Neural cell (in vitro differentiated cells): ENCODE measurements around the gene IGF2BP3. TPM values are rescaled to one million over a fixed set of nuclear protein-coding genes. Genes with fewer than 3 reads are reported as not detected.

ENCODE experiments used
- H2AFZ ChIP-seq: fragments of 200-600, 300-800 bp; sonication (generic), shearing (Covaris generic); 2 replicates; pipeline ENCODE4 v1.6.0; 2014; ENCODE audit warnings: low read depth, mild to moderate bottlenecking, antibody characterized with exemption, low read length, moderate library complexity
- H3F3A ChIP-seq: fragments of 200-600 bp; shearing (Covaris generic); 2 replicates; pipeline ENCODE4 v1.6.1; 2016; ENCODE audit warnings: mild to moderate bottlenecking, moderate library complexity, mixed read lengths, antibody characterized with exemption, low read length; ENCODE audit not compliant: insufficient read depth, poor library complexity, severe bottlenecking
- H3K27ac ChIP-seq: fragments of 200-600, 300-800 bp; sonication (generic), shearing (Covaris generic); 2 replicates; pipeline ENCODE4 v1.5.1; 2014; ENCODE audit warnings: mild to moderate bottlenecking, low read length, moderate library complexity
- H3K27me3 ChIP-seq: fragments of 300-800, 200-600 bp; sonication (generic), shearing (Covaris generic); 2 replicates; pipeline ENCODE4 v1.6.0; 2014; ENCODE audit warnings: mild to moderate bottlenecking, low read depth, low read length, moderate library complexity; ENCODE audit not compliant: insufficient read depth
- H3K36me3 ChIP-seq: fragments of 300-800, 200-600 bp; sonication (generic), shearing (Covaris generic); 2 replicates; pipeline ENCODE4 v1.5.1; 2014; ENCODE audit warnings: mild to moderate bottlenecking, antibody characterized with exemption, low read length, moderate library complexity; ENCODE audit not compliant: insufficient read depth
- H3K4me2 ChIP-seq: fragments of 300-800, 200-600 bp; sonication (generic), shearing (Covaris generic); 2 replicates; pipeline ENCODE4 v1.6.0; 2014; ENCODE audit warnings: mild to moderate bottlenecking, low read length
- H3K4me3 ChIP-seq: fragments of 300-800, 200-600 bp; sonication (generic), shearing (Covaris generic); 2 replicates; pipeline ENCODE4 v1.5.1; 2014; ENCODE audit warnings: mild to moderate bottlenecking, low read length, moderate library complexity
- H3K79me2 ChIP-seq: fragments of 200-600 bp; shearing (Covaris generic); replicated peaks from 2 replicates; pipeline ENCODE4 v1.6.0; 2014; ENCODE audit warnings: mild to moderate bottlenecking, low read length, moderate library complexity; ENCODE audit not compliant: insufficient read depth
- H3K9ac ChIP-seq: fragments of 300-800, 200-600 bp; sonication (generic), shearing (Covaris generic); 2 replicates; pipeline ENCODE4 v1.6.1; 2016; ENCODE audit warnings: mild to moderate bottlenecking, low read length, mixed read lengths
- H3K9me2 ChIP-seq: fragments of 200-600 bp; shearing (Covaris generic); 2 replicates; pipeline ENCODE4 v1.6.1; 2016; ENCODE audit warnings: mild to moderate bottlenecking, low read length, mixed read lengths; ENCODE audit not compliant: insufficient read depth
- H3K9me3 ChIP-seq: fragments of 200-600, 300-800 bp; sonication (generic), shearing (Covaris generic); 2 replicates; pipeline ENCODE4 v1.6.1; 2016; ENCODE audit warnings: mild to moderate bottlenecking, mixed run types, low read length, moderate library complexity, mixed read lengths
- H4K20me1 ChIP-seq: fragments of 200-600 bp; shearing (Covaris generic); 2 replicates; pipeline ENCODE4 v1.6.1; 2016; ENCODE audit warnings: mild to moderate bottlenecking, mixed run types; ENCODE audit not compliant: insufficient read depth
- EP300 ChIP-seq: fragments of 450-650 bp; conservative IDR thresholded peaks from 2 replicates; pipeline ENCODE4 v1.6.1; 2014; ENCODE audit warnings: antibody characterized with exemption, mild to moderate bottlenecking, moderate library complexity; ENCODE audit not compliant: poor library complexity, severe bottlenecking
- EZH2 ChIP-seq: fragments of 200-600, 300-800 bp; shearing (Covaris generic), sonication (generic); IDR thresholded peaks from 2 replicates; pipeline ENCODE4 v1.6.1; 2014; ENCODE audit warnings: antibody characterized with exemption, low read length, borderline replicate concordance, mild to moderate bottlenecking; ENCODE audit not compliant: insufficient read depth, poor library complexity, severe bottlenecking
- MXI1 ChIP-seq: fragments of 450-650 bp; conservative IDR thresholded peaks from 2 replicates; pipeline ENCODE4 v1.6.1; 2014; ENCODE audit warnings: antibody characterized with exemption, mild to moderate bottlenecking; ENCODE audit not compliant: poor library complexity, severe bottlenecking
- POLR2AphosphoS5 ChIP-seq: IDR thresholded peaks from 2 replicates; pipeline ENCODE4 v1.6.1; 2012
- RAD21 ChIP-seq: fragments of 450-650 bp; conservative IDR thresholded peaks from 2 replicates; pipeline ENCODE4 v1.6.1; 2014; ENCODE audit warnings: antibody characterized with exemption, mild to moderate bottlenecking, moderate library complexity
- REST ChIP-seq: IDR thresholded peaks from 2 replicates; pipeline ENCODE4 v1.6.1; 2012; ENCODE audit warnings: borderline replicate concordance
- SMC3 ChIP-seq: fragments of 450-650 bp; conservative IDR thresholded peaks from 2 replicates; pipeline ENCODE4 v1.6.1; 2014; ENCODE audit warnings: antibody characterized with exemption, mild to moderate bottlenecking, moderate library complexity; ENCODE audit not compliant: poor library complexity
- TAF1 ChIP-seq: IDR thresholded peaks from 2 replicates; pipeline ENCODE4 v1.6.1; 2012; ENCODE audit warnings: low read depth
- polyA plus RNA-seq: library from polyadenylated mRNA; depleted of rRNA; stranded (reverse); fragments of >200 nt; gene quantifications from 2 replicates; pipeline ENCODE4 v1.2.3, GENCODE V29; 2014
- small RNA-seq, 3 experiments: library from RNA; depleted of rRNA; stranded (forward); fragments of <200 nt; gene quantifications; one replicate each; pipeline ENCODE3, GENCODE V24; 2012
- TF ChIP-seq, protein P1 (sequence below): fragments of 450-650 bp; IDR thresholded peaks from 2 replicates; pipeline ENCODE4 v1.5.1; 2014; ENCODE audit warnings: antibody characterized with exemption, mild to moderate bottlenecking, moderate library complexity; ENCODE audit not compliant: poor library complexity, severe bottlenecking

The IGF2BP3 gene
- polyA plus RNA-seq, 1 donor from 2014 or later: 29.6 TPM

DNA sequence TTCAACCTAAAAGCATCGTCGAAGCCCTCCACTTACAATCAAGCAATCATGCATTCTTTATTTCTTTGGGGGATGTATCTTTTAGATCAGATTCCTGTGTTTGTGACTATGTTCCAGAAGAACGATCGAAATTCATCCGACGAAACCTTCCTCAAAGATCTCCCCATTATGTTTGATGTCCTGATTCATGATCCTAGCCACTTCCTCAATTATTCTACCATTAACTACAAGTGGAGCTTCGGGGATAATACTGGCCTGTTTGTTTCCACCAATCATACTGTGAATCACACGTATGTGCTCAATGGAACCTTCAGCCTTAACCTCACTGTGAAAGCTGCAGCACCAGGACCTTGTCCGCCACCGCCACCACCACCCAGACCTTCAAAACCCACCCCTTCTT lies 209.9 kb downstream of the IGF2BP3 start:
- Histone ChIP-seq H3K36me3 (no peaks in the 10 kb centered on the region), H4K20me1 (no peaks in the 10 kb centered on the region), H3K27me3 (no peaks in the 10 kb centered on the region), H3K4me3 (no peak overlapping the region), H3K9ac (no peak overlapping the region), H3K9me3 (no peaks in the 10 kb centered on the region), H3K9me2 (no peaks in the 10 kb centered on the region), H3F3A (no peaks in the 10 kb centered on the region), H3K79me2 (no peaks in the 10 kb centered on the region), H2AFZ (no peak overlapping the region), H3K27ac (no peak overlapping the region), H3K4me2 (no peak overlapping the region)
- no peak for TF ChIP-seq REST
- no peak for TF ChIP-seq RAD21
- TF ChIP-seq EZH2: no peak
- no peak for TF ChIP-seq MXI1
- no peak for TF ChIP-seq SMC3
- TF ChIP-seq EP300: no peak
- TF ChIP-seq POLR2AphosphoS5: no peak
- TF ChIP-seq TAF1: no peak
- TF ChIP-seq, protein P1, sequence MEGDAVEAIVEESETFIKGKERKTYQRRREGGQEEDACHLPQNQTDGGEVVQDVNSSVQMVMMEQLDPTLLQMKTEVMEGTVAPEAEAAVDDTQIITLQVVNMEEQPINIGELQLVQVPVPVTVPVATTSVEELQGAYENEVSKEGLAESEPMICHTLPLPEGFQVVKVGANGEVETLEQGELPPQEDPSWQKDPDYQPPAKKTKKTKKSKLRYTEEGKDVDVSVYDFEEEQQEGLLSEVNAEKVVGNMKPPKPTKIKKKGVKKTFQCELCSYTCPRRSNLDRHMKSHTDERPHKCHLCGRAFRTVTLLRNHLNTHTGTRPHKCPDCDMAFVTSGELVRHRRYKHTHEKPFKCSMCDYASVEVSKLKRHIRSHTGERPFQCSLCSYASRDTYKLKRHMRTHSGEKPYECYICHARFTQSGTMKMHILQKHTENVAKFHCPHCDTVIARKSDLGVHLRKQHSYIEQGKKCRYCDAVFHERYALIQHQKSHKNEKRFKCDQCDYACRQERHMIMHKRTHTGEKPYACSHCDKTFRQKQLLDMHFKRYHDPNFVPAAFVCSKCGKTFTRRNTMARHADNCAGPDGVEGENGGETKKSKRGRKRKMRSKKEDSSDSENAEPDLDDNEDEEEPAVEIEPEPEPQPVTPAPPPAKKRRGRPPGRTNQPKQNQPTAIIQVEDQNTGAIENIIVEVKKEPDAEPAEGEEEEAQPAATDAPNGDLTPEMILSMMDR: no peak

Small RNA genes within 50 kb of the gene (small RNA-seq; reads per million reads assigned to genes)
- gene AC079780.1 (0 to 1.4 (median 0.84) reads per million in 3 experiments), gene RF00019 (0 to 1.2 (median 0) reads per million in 3 experiments), gene RNU7-143P (0 reads per million in 3 experiments), gene SNORD65C (0.33 to 0.81 (median 0.46) reads per million in 3 experiments)

Other genes with a start within 250 kb of the IGF2BP3 start
- gene GPNMB, start 223.7 kb downstream of the IGF2BP3 start, polyA plus RNA-seq: not detected in 2 replicates
- 77.8 and 83.0 TPM in 2 replicates for gene MALSU1, start 171.2 kb downstream of the IGF2BP3 start, polyA plus RNA-seq
- 135 and 188 TPM in 2 replicates for gene TRA2A, start 61.5 kb upstream of the IGF2BP3 start, polyA plus RNA-seq
- gene CCDC126, start 126.9 kb upstream of the IGF2BP3 start, polyA plus RNA-seq: 21.1 and 28.0 TPM in 2 replicates
- 11.3 and 17.7 TPM in 2 replicates for gene FAM221A, start 209.7 kb upstream of the IGF2BP3 start, polyA plus RNA-seq
- gene STK31, start 239.7 kb upstream of the IGF2BP3 start, polyA plus RNA-seq: 0.76 and 1.4 TPM in 2 replicates